Measurements from ENCODE around the gene AQP6.

GRCh38 chr12:49936925-49937324 lies 35.8 kb upstream of the AQP6 start:
- TF ChIP-seq, protein P1, sequence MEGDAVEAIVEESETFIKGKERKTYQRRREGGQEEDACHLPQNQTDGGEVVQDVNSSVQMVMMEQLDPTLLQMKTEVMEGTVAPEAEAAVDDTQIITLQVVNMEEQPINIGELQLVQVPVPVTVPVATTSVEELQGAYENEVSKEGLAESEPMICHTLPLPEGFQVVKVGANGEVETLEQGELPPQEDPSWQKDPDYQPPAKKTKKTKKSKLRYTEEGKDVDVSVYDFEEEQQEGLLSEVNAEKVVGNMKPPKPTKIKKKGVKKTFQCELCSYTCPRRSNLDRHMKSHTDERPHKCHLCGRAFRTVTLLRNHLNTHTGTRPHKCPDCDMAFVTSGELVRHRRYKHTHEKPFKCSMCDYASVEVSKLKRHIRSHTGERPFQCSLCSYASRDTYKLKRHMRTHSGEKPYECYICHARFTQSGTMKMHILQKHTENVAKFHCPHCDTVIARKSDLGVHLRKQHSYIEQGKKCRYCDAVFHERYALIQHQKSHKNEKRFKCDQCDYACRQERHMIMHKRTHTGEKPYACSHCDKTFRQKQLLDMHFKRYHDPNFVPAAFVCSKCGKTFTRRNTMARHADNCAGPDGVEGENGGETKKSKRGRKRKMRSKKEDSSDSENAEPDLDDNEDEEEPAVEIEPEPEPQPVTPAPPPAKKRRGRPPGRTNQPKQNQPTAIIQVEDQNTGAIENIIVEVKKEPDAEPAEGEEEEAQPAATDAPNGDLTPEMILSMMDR (IDR thresholded peaks at IDR 0.05; ENCODE audit: low read length) = no peak
- TF ChIP-seq EZH2 (optimal IDR thresholded peaks at IDR 0.05; ENCODE audit: low read depth, low read length) = no peak
- TF ChIP-seq EZH2phosphoT487 (IDR thresholded peaks at IDR 0.05; ENCODE audit: low read length) = no peak
